Hepatocyte (in vitro differentiated cells): Measurements from ENCODE around the gene XYLB.

ENCODE experiments used
- EZH2 ChIP-seq: fragments of 200-600 bp; sonication (generic); IDR thresholded peaks from 2 replicates; pipeline ENCODE4 v1.6.1; 2016; ENCODE audit warnings: antibody characterized with exemption, mild to moderate bottlenecking, borderline replicate concordance
- TF ChIP-seq, protein P1 (sequence below): fragments of 200-600 bp; sonication (generic); IDR thresholded peaks from 2 replicates; pipeline ENCODE4 v1.5.1; 2016; ENCODE audit warnings: antibody characterized with exemption, mild to moderate bottlenecking; ENCODE audit not compliant: poor library complexity

DNA sequence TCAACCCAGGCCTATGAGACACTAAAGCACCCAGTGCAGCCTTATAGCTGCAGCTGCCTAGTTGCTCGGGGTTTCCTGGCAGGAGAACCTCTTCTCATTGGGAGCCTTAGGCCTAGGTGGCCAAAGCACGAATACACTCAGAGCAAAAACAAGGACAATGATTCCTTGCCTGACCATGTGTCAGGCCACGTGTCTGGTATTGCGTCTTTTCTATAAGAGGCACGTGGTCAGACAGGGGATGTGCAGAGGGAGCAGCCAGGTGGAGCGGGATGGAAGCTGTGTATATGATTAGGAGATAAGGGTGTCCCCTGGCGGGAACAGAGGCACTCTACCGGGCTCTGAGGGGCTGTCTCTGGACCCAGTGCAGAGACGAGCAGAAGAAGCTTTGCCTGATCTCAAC is 38.1 kb upstream of the XYLB start:
- TF ChIP-seq, protein P1, sequence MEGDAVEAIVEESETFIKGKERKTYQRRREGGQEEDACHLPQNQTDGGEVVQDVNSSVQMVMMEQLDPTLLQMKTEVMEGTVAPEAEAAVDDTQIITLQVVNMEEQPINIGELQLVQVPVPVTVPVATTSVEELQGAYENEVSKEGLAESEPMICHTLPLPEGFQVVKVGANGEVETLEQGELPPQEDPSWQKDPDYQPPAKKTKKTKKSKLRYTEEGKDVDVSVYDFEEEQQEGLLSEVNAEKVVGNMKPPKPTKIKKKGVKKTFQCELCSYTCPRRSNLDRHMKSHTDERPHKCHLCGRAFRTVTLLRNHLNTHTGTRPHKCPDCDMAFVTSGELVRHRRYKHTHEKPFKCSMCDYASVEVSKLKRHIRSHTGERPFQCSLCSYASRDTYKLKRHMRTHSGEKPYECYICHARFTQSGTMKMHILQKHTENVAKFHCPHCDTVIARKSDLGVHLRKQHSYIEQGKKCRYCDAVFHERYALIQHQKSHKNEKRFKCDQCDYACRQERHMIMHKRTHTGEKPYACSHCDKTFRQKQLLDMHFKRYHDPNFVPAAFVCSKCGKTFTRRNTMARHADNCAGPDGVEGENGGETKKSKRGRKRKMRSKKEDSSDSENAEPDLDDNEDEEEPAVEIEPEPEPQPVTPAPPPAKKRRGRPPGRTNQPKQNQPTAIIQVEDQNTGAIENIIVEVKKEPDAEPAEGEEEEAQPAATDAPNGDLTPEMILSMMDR: no peak
- TF ChIP-seq EZH2: no peak
